NB4 (cell line): Measurements from ENCODE around the gene NIN.

Experiments
- DNase-seq: peaks from one replicate; pipeline ENCODE4 v3.0.0; 2010; ENCODE audit warnings: low read depth
- H3K4me3 ChIP-seq: one replicate; pipeline ENCODE4 v1.5.1; 2011; ENCODE audit warnings: mild to moderate bottlenecking, low read depth, low read length, moderate library complexity
- MYC ChIP-seq: IDR thresholded peaks from 2 replicates; pipeline ENCODE4 v1.6.1; 2011; ENCODE audit warnings: low read depth, low read length
- POLR2A ChIP-seq: IDR thresholded peaks from 2 replicates; pipeline ENCODE4 v1.6.1; 2011; ENCODE audit warnings: mild to moderate bottlenecking; ENCODE audit not compliant: insufficient read length; ENCODE audit errors: extremely low read depth
- TF ChIP-seq, protein P1 (sequence below): IDR thresholded peaks from 2 replicates; pipeline ENCODE4 v1.6.1; 2011; ENCODE audit warnings: low read depth, low read length
- TF ChIP-seq, protein P2 (sequence below): IDR thresholded peaks from one replicate; pipeline ENCODE4 v1.5.1; 2012; ENCODE audit warnings: low read depth, low read length

NIN gene

DNA sequence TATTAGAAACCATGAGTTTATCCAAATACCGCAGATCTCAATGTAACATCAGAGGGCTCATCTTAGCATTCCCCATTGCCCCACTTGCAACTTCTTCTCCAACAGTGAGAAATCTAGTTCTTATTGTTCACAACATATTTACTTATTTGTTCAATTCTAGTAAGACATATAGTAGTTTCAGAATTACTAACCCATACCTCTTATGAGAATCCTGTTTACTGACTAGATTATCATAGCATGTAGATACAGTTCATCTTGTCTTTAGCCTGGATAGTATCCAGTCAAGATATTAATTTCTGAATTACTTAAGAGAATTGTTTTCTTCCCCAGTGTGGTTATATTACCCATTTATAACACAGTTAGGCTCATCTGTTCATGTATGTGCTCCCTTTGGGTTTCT is 80.6 kb downstream of the NIN start:
- no peak for DNase-seq
- H3K4me3 ChIP-seq = no peak overlapping the region
- TF ChIP-seq, protein P1, sequence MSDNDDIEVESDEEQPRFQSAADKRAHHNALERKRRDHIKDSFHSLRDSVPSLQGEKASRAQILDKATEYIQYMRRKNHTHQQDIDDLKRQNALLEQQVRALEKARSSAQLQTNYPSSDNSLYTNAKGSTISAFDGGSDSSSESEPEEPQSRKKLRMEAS = no peak
- TF ChIP-seq, protein P2, sequence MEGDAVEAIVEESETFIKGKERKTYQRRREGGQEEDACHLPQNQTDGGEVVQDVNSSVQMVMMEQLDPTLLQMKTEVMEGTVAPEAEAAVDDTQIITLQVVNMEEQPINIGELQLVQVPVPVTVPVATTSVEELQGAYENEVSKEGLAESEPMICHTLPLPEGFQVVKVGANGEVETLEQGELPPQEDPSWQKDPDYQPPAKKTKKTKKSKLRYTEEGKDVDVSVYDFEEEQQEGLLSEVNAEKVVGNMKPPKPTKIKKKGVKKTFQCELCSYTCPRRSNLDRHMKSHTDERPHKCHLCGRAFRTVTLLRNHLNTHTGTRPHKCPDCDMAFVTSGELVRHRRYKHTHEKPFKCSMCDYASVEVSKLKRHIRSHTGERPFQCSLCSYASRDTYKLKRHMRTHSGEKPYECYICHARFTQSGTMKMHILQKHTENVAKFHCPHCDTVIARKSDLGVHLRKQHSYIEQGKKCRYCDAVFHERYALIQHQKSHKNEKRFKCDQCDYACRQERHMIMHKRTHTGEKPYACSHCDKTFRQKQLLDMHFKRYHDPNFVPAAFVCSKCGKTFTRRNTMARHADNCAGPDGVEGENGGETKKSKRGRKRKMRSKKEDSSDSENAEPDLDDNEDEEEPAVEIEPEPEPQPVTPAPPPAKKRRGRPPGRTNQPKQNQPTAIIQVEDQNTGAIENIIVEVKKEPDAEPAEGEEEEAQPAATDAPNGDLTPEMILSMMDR = no peak
- no peak for TF ChIP-seq MYC
- no peak for TF ChIP-seq POLR2A

DNA sequence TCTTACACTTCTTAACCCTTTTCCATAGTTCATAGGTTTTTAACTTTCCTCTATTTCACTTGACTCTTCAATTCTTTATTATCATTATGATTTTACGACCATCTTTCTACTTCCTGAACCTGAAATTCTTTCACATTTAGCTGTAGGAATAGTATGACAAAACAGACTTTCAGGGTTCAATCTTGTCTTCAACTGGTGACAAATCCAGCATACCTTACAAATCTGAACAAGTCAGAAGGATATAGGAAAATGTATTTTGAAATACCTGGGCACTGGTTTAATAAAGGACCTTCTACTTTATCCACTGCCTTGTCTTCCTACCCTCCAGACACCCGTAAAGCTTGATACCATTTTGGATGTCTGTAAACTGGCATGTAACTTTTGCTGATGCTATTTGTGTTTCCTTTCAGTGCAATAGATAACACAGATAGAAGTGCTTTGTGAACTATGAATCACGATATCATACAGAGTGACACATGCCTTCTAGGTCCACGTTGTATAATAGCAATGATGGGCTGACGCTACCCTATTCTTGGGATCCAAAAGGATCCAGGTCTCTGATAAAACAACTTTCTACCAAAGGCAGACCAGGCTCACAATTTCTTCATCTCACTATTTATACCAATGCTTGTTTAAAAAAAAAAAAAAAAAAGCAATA is 85.4 kb downstream of the NIN start:
- no peak overlapping the region for H3K4me3 ChIP-seq
- DNase-seq = no peak
- TF ChIP-seq, protein P2 = no peak
- TF ChIP-seq, protein P1 = no peak
- no peak for TF ChIP-seq MYC

DNA sequence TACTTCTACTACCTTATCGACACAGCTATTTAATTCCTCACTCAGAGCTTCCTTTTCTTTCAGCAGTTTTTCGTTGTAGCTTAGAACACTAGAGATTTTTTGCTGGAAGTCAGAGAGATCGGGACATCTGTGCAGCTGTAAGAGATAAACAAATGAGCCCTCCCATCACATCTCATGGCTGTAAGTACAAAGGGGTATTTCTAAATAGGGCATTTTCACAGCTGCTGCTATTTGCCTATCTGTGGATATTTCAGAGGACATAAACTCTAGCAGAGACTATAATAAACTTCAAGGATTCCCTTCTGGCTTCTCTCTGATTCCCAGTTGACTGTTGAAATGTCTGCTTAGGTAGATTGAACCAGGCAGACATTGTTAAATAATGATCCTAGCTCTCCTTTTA is 86.7 kb downstream of the NIN start:
- TF ChIP-seq POLR2A = no peak
- TF ChIP-seq, protein P2 = no peak
- TF ChIP-seq, protein P1 = no peak
- TF ChIP-seq MYC = no peak
- DNase-seq = no peak
- no peak overlapping the region for H3K4me3 ChIP-seq

DNA sequence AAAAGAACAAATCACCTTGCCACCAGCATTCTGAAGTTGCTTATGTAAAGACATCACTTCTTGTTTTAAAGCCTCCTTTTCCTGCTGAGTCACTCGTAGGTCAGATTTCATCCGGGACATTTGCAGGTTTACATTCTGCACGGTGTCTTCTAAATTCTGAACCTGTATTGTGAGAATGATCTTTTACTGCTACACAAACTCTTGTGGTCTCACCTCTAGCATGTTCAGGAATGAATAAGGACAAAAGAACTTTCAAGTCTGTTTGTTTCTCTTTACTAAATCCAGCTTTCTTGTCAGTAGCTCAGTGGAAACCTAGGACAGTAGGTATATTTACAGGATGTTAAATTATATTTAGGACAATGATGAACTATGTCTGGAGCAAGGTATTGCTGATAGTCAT is 89.4 kb downstream of the NIN start:
- H3K4me3 ChIP-seq = no peak overlapping the region
- DNase-seq = no peak
- no peak for TF ChIP-seq MYC
- TF ChIP-seq, protein P1 = no peak
- TF ChIP-seq POLR2A = no peak
- TF ChIP-seq, protein P2 = no peak

DNA sequence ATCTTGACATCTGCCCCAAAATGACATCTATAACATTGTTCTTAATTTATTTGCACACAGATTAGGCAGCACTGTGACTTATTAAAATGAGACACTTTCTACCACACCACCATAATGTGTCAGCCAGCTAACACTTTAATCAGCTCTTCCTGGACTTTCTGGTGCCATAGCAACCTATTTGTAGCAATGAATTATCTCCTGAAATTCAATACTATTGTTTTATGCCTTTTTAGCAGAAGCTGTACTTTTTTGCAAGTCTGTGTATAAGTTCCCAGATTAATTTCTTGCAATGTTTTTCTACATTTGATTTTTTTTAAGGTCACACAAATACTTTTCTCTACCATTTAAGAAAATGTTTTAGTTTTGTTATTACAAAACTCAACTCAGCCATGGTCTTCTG is 90.1 kb downstream of the NIN start:
- TF ChIP-seq MYC (no peak), POLR2A (no peak)
- TF ChIP-seq, protein P2 = no peak
- TF ChIP-seq, protein P1 = no peak
- no peak for DNase-seq
- no peak overlapping the region for H3K4me3 ChIP-seq

DNA sequence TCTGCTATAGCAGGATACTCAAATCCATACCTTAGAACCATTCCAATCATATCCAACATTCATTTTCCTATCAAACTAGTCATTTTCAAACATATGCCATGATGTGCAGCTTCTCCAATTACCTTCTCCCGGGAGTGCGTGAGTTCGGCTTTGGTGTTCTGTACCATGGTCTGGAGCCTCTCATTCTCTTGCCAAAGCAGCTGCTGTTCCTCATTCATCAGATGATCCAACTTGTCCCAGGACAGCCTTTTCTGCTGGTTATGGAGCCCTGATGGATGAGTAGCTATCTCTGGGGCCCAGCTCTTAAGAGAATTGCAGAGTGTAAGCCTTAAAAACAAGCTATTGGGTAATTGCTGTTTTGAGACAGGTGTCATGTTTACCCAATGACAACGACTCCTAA is 91.8 kb downstream of the NIN start:
- no peak overlapping the region for H3K4me3 ChIP-seq
- TF ChIP-seq MYC (no peak), POLR2A (no peak)
- TF ChIP-seq, protein P1 = no peak
- TF ChIP-seq, protein P2 = no peak
- no peak for DNase-seq
